Psoas muscle (tissue), 8 donors: Measurements from ENCODE around the gene SIRT7. TPM values are rescaled to one million over a fixed set of nuclear protein-coding genes. Genes with fewer than 3 reads are reported as not detected.

ENCODE experiments used
- ATAC-seq, 4 donors: fragments of 200-7000 bp; cut with Tn5 transposase; one replicate each; pipeline ENCODE4 v1.9.1; 2020; ENCODE audit warnings: moderate library complexity in 3 of 4, mild to moderate bottlenecking in 2 of 4
- DNase-seq, 2 donors: peaks; one replicate each; pipeline ENCODE4 v3.0.0-alpha.2; 2020
- H3K27ac ChIP-seq: fragments of 200-600 bp; one replicate; pipeline ENCODE4 v1.8.0; 2022
- H3K27me3 ChIP-seq, 3 donors: fragments of 200-600 bp in 1 of 3; one replicate each; pipeline versions ENCODE4 v1.6.1 to v1.8.0; 2013 to 2022; ENCODE audit warnings: low read length in 2 of 3, mild to moderate bottlenecking in 2 of 3, moderate library complexity in 1 of 3; ENCODE audit not compliant: insufficient read depth in 3 of 3
- H3K36me3 ChIP-seq, 2 donors: fragments of 200-600 bp in 1 of 2; one replicate each; pipeline versions ENCODE4 v1.6.1 to v1.8.0; 2013 to 2022; ENCODE audit warnings: low read depth in 1 of 2, mild to moderate bottlenecking in 1 of 2, moderate library complexity in 1 of 2; ENCODE audit not compliant: insufficient read depth in 1 of 2
- H3K4me1 ChIP-seq: fragments of 200-600 bp; one replicate; pipeline ENCODE4 v1.8.0; 2022
- H3K4me3 ChIP-seq: fragments of 200-600 bp; one replicate; pipeline ENCODE4 v1.8.0; 2022; ENCODE audit warnings: mild to moderate bottlenecking
- H3K9me3 ChIP-seq: fragments of 200-600 bp; one replicate; pipeline ENCODE4 v1.8.0; 2022
- WGBS, 3 donors: extraction: QIAGEN DNeasy Blood & Tissue Kit; methylation state at CpG; one replicate each; pipeline versions ENCODE4 v1.1.6 to v1.1.7; 2013; 5-methylcytosine and 5-hydroxymethylcytosine counted together
- intact Hi-C, 2 donors: fragments of 100-400 bp; cut with DNase I; formaldehyde crosslinking; loops; one replicate each; pipeline versions ENCODE4 v1.11.0 to v1.14.2; 2022
- polyA plus RNA-seq, 3 donors: library from polyadenylated mRNA; stranded (reverse); fragments of 200-250 nt; gene quantifications; one replicate each; pipeline ENCODE4 v1.2.3, GENCODE V29; 2013
- total RNA-seq, 4 donors: library from RNA; stranded (reverse); fragmentation: NEBNext Ultra II Directional in 2 of 4; extraction: Animal tissue kit (Norgen Biotek cat#: 25700) in 2 of 4; gene quantifications; one replicate each; pipeline versions ENCODE4 v1.2.1 to v1.2.4, GENCODE V29; 2021 to 2023
- TF ChIP-seq, protein P1 (sequence below): fragments of 200-600 bp; IDR thresholded peaks from one replicate; pipeline ENCODE4 v1.8.0; 2022; ENCODE audit warnings: antibody characterized with exemption
- donor health status: healthy with polysubstance abuse.
- donor health status: DM: no; HTN: no; CAD: no; lungs with moderate emphysema.
- donor health status: Bipolar disorder and iron deficiency.
- donor health status: healthy.
- donor health status: DM: yes; HTN: yes; CAD: no.
- donor health status: DM: no; HTN: no; CAD: no.
- donor health status: DM: no; HTN: no; CAD: no.
- donor health status: DM: yes; HTN: yes; CAD: no.

SIRT7 gene
- total and polyA plus RNA-seq, 7 donors = 3.9 to 14.2 (median 7.6) TPM

DNA sequence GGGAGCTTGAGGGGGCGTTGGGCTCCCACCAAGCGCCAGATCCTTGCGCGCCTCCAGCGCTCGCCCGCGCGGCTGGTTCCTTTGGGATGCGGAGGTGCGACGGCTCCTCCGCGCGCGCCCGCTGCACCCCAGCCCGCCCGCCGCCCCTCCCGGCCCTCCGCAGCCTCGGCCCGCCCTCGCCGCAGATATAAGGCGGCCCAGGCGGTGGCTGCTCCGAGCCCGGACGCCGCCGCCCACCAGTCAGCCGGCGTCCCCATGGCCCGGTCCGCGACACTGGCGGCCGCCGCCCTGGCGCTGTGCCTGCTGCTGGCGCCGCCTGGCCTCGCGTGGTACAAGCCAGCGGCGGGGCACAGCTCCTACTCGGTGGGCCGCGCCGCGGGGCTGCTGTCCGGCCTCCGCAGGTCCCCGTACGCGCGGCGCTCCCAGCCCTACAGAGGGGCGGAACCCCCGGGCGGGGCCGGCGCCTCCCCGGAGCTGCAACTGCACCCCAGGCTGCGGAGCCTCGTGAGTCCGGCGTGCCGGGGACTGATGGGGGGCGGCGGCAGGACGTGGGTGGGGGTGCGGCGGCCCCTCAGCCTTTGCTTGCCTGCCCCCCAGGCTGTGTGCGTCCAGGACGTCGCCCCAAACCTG lies 15.8 kb downstream of the SIRT7 start, which contains the start of gene NPB:
Gene NPB (plus strand): TSS at position 216 of the 630 bp plus-strand sequence. CDS start 40 bp downstream, at position 256.
- WGBS, 3 donors = 1 to 4% (median 1%) methylated on average over 28 to 79 of the region's 79 CpGs
- H3K27ac ChIP-seq = no peak within 1 kb of the TSS
- H3K4me3 ChIP-seq = peak within 1 kb of the TSS; percentile 57
- H3K27me3 ChIP-seq = no peaks in the 10 kb centered on the region
- DNase-seq = no peak
- H3K4me1 ChIP-seq = peaks cover 11% of the 10 kb centered on the region
- H3K9me3 ChIP-seq = no peaks in the 10 kb centered on the region
- peaks cover 0 to 59% of the 10 kb centered on the region in 2 donors for H3K36me3 ChIP-seq
- TF ChIP-seq, protein P1, sequence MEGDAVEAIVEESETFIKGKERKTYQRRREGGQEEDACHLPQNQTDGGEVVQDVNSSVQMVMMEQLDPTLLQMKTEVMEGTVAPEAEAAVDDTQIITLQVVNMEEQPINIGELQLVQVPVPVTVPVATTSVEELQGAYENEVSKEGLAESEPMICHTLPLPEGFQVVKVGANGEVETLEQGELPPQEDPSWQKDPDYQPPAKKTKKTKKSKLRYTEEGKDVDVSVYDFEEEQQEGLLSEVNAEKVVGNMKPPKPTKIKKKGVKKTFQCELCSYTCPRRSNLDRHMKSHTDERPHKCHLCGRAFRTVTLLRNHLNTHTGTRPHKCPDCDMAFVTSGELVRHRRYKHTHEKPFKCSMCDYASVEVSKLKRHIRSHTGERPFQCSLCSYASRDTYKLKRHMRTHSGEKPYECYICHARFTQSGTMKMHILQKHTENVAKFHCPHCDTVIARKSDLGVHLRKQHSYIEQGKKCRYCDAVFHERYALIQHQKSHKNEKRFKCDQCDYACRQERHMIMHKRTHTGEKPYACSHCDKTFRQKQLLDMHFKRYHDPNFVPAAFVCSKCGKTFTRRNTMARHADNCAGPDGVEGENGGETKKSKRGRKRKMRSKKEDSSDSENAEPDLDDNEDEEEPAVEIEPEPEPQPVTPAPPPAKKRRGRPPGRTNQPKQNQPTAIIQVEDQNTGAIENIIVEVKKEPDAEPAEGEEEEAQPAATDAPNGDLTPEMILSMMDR = no peak
- intact Hi-C loops = no loop called here
- peak; percentile 49 to 68 (median 63) for ATAC-seq

GRCh38 chr17:81901167-81902022 lies 16.6 kb downstream of the SIRT7 start:
- 37 to 48% (median 45%) methylated on average over 20 to 21 of the region's 21 CpGs for WGBS, 3 donors
- Histone ChIP-seq H3K4me3 (peak overlapping the region; percentile 57), H3K27ac (no peak overlapping the region), H3K9me3 (no peaks in the 10 kb centered on the region), H3K27me3 (no peaks in the 10 kb centered on the region), H3K36me3 (peaks cover 0 to 67% of the 10 kb centered on the region in 2 donors), H3K4me1 (peaks cover 4% of the 10 kb centered on the region)
- peak in 3 of 4 donors; percentile 3 to 8 (median 5) for ATAC-seq
- no peak for DNase-seq
- intact Hi-C loops = no loop called here
- TF ChIP-seq, protein P1 = no peak

- intact Hi-C loops = no loop called here
- WGBS, 3 donors = 72 to 85% (median 81%) methylated on average over 18 of the region's 18 CpGs
- DNase-seq (no peak), ATAC-seq (no peak)
- H3K4me3 ChIP-seq = no peak overlapping the region
- H3K27ac ChIP-seq = no peak overlapping the region
- no peaks in the 10 kb centered on the region for H3K27me3 ChIP-seq
- peaks cover 4% of the 10 kb centered on the region for H3K4me1 ChIP-seq
- peaks cover 0 to 71% of the 10 kb centered on the region in 2 donors for H3K36me3 ChIP-seq
- no peaks in the 10 kb centered on the region for H3K9me3 ChIP-seq
- TF ChIP-seq, protein P1 = no peak
Observed at GRCh38 chr17:81900181-81900820, 17.7 kb downstream of the SIRT7 start.

DNA sequence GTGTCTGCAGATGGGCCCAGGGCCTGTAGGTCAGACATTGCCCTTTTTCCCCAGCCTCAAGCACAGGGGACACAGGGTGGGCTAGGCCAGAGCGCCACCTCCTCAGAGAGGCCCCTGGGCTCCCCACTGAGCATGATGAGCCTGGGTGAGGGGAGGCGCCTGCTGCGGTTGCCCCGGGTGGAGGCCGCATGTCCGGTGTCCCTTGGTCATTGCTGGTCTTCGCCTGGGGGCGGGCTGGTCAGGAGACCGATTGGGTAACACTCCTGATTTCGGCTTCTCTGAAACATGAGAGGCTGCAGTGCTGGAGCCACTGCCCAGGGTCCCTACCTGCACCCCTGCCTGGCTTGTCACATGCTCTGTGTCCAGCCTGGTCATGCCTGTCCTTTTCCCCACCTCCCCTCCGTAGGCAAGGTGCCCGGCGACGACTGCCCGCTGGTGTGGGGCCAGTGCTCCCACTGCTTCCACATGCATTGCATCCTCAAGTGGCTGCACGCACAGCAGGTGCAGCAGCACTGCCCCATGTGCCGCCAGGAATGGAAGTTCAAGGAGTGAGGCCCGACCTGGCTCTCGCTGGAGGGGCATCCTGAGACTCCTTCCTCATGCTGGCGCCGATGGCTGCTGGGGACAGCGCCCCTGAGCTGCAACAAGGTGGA lies 18.3 kb downstream of the SIRT7 start:
- TF ChIP-seq, protein P1 = no peak
- Histone ChIP-seq H3K27ac (no peak overlapping the region), H3K4me3 (no peak overlapping the region), H3K9me3 (no peaks in the 10 kb centered on the region), H3K4me1 (peaks cover 4% of the 10 kb centered on the region), H3K36me3 (peaks cover 0 to 71% of the 10 kb centered on the region in 2 donors), H3K27me3 (no peaks in the 10 kb centered on the region)
- DNase-seq (no peak), ATAC-seq (peak in 1 of 4 donors; percentile 14)
- WGBS, 3 donors = 81 to 88% (median 86%) methylated on average over 22 of the region's 22 CpGs
- intact Hi-C loops = no loop called here
